ENCODE measurements around the gene TNS4.

TNS4 gene

GRCh38 chr17:40490289-40490853 is 11.1 kb downstream of the TNS4 start:
- H3K27ac ChIP-seq (ENCODE audit: low read length): peak overlapping the region; percentile 91
- no peaks in the 10 kb centered on the region for H3K79me2 ChIP-seq (ENCODE audit: insufficient read depth, low read length)
- TF ChIP-seq EZH2 (IDR thresholded peaks at IDR 0.05; ENCODE audit: borderline replicate concordance, low read depth, low read length, severe bottlenecking): no peak
- TF ChIP-seq CTCF (IDR thresholded peaks at IDR 0.05; ENCODE audit: borderline replicate concordance, extremely low read depth, low read length, poor library complexity, severe bottlenecking): no peak
- H2AFZ ChIP-seq (ENCODE audit: low read depth, low read length): peak overlapping the region; percentile 63
- peak overlapping the region; percentile 42 for H3K4me2 ChIP-seq (ENCODE audit: insufficient read depth, low read length)
- no peaks in the 10 kb centered on the region for H4K20me1 ChIP-seq (ENCODE audit: insufficient read depth, low read length)
- no peak overlapping the region for H3K4me3 ChIP-seq (ENCODE audit: low read depth in 1 of 2, low read length in 2 of 2)
- no peaks in the 10 kb centered on the region for H3K9me3 ChIP-seq (ENCODE audit: insufficient read depth, low read length, severe bottlenecking)
- no peaks in the 10 kb centered on the region for H3K27me3 ChIP-seq (ENCODE audit: insufficient read depth, low read length, poor library complexity)
- no peaks in the 10 kb centered on the region for H3K36me3 ChIP-seq (ENCODE audit: insufficient read depth, low read length)
- peaks cover 56% of the 10 kb centered on the region for H3K4me1 ChIP-seq (ENCODE audit: insufficient read depth, low read length)
- peak overlapping the region; percentile 46 for H3K9ac ChIP-seq (ENCODE audit: low read depth, low read length)
- DNase-seq (peak; percentile 88), ATAC-seq (ENCODE audit: insufficient read depth, low read depth) (peak; percentile 82)

- TF ChIP-seq CTCF (IDR thresholded peaks at IDR 0.05; ENCODE audit: borderline replicate concordance, extremely low read depth, low read length, poor library complexity, severe bottlenecking): no peak
- no peak for TF ChIP-seq EZH2 (IDR thresholded peaks at IDR 0.05; ENCODE audit: borderline replicate concordance, low read depth, low read length, severe bottlenecking)
- Histone ChIP-seq H2AFZ (ENCODE audit: low read depth, low read length) (no peak overlapping the region), H3K4me1 (ENCODE audit: insufficient read depth, low read length) (peaks cover 62% of the 10 kb centered on the region), H3K9ac (ENCODE audit: low read depth, low read length) (no peak overlapping the region), H3K27me3 (ENCODE audit: insufficient read depth, low read length, poor library complexity) (no peaks in the 10 kb centered on the region), H3K9me3 (ENCODE audit: insufficient read depth, low read length, severe bottlenecking) (no peaks in the 10 kb centered on the region), H4K20me1 (ENCODE audit: insufficient read depth, low read length) (no peaks in the 10 kb centered on the region), H3K4me3 (ENCODE audit: low read depth in 1 of 2, low read length in 2 of 2) (no peak overlapping the region), H3K4me2 (ENCODE audit: insufficient read depth, low read length) (no peak overlapping the region), H3K27ac (ENCODE audit: low read length) (peak overlapping the region; percentile 23; the same call in 1 of the 2 replicates), H3K36me3 (ENCODE audit: insufficient read depth, low read length) (no peaks in the 10 kb centered on the region), H3K79me2 (ENCODE audit: insufficient read depth, low read length) (no peaks in the 10 kb centered on the region)
- ATAC-seq (ENCODE audit: insufficient read depth, low read depth) (no peak), DNase-seq (no peak)
Observed at GRCh38 chr17:40487371-40488020, 13.9 kb downstream of the TNS4 start.

- H3K4me2 ChIP-seq (ENCODE audit: insufficient read depth, low read length): peak overlapping the region; percentile 53
- peaks cover 56% of the 10 kb centered on the region for H3K4me1 ChIP-seq (ENCODE audit: insufficient read depth, low read length)
- H4K20me1 ChIP-seq (ENCODE audit: insufficient read depth, low read length): no peaks in the 10 kb centered on the region
- no peak overlapping the region for H3K9ac ChIP-seq (ENCODE audit: low read depth, low read length)
- ATAC-seq (ENCODE audit: insufficient read depth, low read depth) (no peak), DNase-seq (no peak)
- peak overlapping the region; percentile 45 for H3K27ac ChIP-seq (ENCODE audit: low read length)
- H3K27me3 ChIP-seq (ENCODE audit: insufficient read depth, low read length, poor library complexity): no peaks in the 10 kb centered on the region
- H3K79me2 ChIP-seq (ENCODE audit: insufficient read depth, low read length): no peaks in the 10 kb centered on the region
- no peak overlapping the region for H2AFZ ChIP-seq (ENCODE audit: low read depth, low read length)
- H3K9me3 ChIP-seq (ENCODE audit: insufficient read depth, low read length, severe bottlenecking): no peaks in the 10 kb centered on the region
- no peak for TF ChIP-seq EZH2 (IDR thresholded peaks at IDR 0.05; ENCODE audit: borderline replicate concordance, low read depth, low read length, severe bottlenecking)
- TF ChIP-seq CTCF (IDR thresholded peaks at IDR 0.05; ENCODE audit: borderline replicate concordance, extremely low read depth, low read length, poor library complexity, severe bottlenecking): no peak
- no peak overlapping the region for H3K4me3 ChIP-seq (ENCODE audit: low read depth in 1 of 2, low read length in 2 of 2)
- no peaks in the 10 kb centered on the region for H3K36me3 ChIP-seq (ENCODE audit: insufficient read depth, low read length)
Observed at GRCh38 chr17:40486522-40487370, 14.7 kb downstream of the TNS4 start.

All from DND-41 (cell line).